Activated CD4-positive, alpha-beta T cell treated with anti-CD3 and anti-CD28 coated beads for 1 hour (primary cell): ENCODE results near the gene UBE2Q2.
"Not testable (repeated sequence)": the region's sequence is repeated elsewhere in the genome, so short reads cannot be mapped to it uniquely, and the experiment has no call there.

ENCODE experiments used
- DNase-seq: peaks from one replicate; pipeline ENCODE4 v3.0.0-alpha.2; 2020

UBE2Q2 gene

DNA sequence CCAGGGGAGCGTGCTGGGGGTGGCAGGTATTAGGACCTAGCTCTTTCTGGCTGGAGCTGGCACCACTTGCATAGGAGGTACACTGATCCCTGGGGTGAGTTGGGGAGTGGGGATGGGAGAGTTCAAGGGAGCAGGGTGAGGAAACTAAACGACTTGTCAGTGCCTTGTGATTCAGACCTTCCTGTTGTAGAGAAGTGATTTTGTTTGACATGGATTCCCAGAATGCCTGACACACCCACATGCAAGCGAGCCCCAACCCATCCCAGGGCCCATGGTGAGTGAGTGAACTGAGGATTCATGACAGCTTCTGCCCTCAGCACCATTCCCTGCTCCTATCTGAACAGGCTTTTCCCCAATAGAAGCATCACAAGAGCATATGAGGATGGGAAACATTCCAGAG lies 15.6 kb upstream of the UBE2Q2 start:
- no peak for DNase-seq

DNA sequence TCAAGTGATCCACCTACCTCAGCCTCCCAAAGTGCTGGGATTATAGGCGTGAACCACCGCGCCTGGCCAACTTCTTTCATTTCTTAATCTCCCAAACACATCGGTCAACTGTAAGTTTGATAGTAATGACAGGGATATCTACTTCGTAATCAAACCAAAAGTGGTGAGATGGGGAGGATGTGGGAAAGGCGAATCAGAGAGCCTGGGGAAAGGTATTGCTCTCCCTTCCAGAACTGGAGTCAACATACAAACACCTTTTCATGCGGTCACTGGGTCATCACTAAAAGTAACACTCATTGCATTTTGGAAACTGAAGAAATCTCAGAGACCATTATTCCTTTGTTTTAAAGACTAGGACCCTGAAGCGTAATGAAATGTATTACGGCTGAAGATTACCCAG lies 14.8 kb upstream of the UBE2Q2 start:
- DNase-seq = no peak

- no peak for DNase-seq
Measured at GRCh38 chr15:75830910-75831805, 12.1 kb upstream of the UBE2Q2 start.

GRCh38 chr15:75831806-75832102 lies 11.5 kb upstream of the UBE2Q2 start:
- DNase-seq = no peak

DNA sequence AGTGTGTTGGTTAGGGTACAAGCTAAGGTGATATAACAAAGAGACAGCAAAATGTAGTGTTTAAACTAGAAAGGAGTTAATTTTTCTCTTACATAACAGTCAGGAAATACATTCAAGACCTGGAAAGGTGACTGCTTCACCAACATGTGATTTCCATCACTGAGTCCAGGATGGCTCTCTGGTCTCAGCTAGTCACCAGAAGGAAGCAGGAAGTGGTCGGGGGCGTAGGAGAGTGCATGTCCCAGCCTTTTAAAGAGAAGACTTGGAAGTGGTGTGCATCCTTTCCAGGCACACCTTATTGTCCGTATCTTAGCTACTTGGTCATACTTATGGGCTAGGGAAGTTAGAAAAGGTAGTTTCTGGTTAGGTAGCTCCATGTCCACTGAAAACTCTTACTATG lies 11.1 kb upstream of the UBE2Q2 start:
- DNase-seq = no peak

GRCh38 chr15:75834021-75834420 lies 9.2 kb upstream of the UBE2Q2 start:
- no peak for DNase-seq

DNA sequence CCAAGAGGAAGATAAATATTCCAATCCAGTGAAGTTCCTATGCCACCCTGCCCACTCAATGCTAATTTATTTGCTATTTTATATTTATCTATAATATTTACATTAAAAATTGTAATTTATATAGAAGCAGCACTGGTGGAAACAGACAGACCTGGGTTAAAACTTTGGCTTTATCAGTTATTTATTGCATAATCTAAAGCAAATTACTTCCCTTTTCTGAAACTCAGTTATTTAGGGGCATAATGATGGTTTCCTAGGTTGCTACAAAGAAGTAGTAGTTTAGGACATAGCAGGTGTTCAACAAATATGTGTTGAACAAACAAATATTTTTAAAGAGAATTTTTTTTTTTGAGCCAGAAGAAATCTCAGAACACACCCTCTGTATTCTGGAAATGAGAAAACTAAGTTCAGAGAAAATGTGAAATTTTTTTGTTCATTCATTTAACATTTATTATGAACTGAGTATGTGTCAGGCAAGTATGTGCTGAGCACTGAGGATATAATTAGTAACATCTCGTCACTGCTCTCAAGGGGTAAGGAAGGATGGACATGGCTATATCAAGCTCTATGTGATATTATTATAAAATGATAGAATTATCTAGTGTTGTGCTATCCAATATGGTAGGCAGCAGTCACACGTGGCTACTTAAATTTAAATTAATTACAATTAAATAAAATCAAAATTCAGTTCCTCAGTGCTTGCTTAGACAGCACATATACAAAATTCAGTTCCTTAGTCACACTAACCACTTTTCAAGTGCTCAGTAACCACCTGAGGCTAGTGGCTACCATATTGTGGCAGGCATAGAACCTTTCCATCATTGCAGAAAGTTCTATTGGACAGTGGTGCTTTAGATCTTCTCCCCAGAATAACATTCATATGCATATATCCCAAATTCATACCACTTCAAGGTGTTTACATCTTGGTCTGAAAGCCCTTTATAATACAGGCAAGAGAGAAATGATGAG lies 7.0 kb upstream of the UBE2Q2 start:
- no peak for DNase-seq

DNA sequence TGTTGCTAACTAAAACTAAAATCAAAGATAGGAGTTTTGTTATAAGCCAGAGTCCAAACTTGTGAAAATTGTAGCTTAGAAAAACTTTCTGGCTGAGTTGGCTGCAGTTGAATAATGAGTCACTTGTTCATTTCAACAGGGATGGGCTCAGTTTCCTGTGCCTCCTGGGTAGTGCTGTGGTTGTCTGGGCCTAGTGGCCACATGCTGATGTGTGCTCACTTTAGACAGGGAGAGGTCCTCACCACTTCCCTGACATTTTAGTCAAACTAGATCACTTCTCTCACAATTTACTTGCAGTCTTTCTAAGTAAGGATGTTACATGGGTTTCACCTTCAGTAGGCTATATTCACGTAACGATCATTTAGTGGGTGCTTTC lies 6.3 kb upstream of the UBE2Q2 start:
- no peak for DNase-seq

DNA sequence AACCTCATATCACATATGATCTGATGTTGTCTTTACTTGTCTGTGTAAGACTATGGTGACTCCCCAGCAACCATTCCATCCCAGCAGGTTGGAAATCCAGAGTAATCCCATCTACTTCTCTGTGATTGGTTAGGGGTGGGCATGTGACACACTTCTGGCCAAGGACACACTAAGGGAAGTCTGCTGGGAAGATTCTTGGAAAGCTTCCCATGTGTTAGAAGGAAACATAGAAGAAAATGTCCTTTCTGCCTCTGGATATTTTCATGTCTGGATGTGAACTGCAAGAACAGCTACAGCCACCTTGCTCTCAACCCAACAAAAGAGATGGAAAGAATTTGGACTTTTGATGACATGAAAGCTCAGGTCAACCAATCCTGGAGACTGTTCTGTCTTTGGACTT lies 2.6 kb upstream of the UBE2Q2 start:
- DNase-seq = no peak

- DNase-seq = no peak
Measured at GRCh38 chr15:75841626-75842025, 1.6 kb upstream of the UBE2Q2 start.

DNA sequence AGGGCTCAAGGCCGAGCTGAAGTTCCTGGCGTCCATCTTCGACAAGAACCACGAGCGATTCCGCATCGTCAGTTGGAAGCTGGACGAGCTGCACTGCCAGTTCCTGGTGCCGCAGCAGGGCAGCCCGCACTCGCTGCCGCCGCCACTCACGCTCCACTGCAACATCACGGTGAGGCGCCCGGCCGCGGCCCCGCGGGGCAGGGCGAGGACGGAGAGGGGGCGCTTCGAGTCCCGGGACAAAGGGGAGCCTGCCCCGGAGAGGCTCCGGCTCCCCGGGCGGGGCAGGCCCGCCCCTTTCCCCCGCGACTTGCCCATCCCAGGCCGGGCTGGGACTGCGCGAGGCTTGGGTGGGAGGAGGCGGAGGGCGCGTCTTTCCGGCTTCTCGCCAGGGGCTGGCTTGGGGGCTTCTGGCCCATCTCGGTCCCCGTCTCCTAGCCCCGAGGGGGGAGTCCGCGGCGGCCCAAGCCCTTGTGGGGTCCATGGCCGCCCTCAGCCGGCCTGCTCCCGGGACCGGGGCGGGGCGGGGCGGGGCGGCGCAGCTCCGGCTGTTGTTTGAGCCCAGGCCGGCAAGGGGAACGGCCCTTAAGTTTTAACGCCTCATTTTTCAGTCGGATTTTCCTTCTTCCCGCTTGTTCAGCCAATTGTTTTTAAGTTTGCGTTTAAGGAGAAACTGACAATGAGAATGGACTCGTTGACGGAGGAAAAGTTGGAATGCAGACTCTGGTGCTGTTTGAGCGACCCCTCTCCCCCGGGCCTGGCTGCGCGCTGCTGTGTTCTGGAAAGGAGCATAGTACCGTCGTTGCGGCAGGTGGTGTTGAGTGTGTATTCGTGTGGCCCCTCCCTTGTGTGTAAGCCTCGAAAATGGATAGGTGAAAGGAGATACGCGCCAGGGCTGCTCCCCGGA lies 683 bp downstream of the UBE2Q2 start:
- DNase-seq = peak; percentile 29

GRCh38 chr15:75844629-75845335 lies 1.5 kb downstream of the UBE2Q2 start:
- DNase-seq = no peak

- DNase-seq = no peak
Measured at GRCh38 chr15:75849167-75849566, 5.9 kb downstream of the UBE2Q2 start.

DNA sequence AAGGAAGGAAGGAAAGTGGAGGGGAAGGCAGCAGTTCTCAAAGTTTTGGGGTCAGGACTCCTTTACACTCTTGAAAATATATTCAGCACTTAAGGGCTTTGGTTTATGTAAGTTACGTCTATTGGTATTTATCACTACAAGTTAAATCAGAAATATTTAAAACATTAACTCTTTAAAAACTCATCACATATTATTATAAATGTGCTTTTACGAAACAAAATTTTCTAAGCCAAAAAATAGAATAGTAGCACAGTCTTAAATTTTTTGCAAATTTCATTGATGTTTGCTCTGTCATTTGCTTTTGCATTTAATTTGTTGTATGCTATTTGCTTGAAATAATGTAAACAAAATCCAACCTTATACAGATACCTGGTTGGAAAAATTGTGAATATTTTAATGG lies 7.5 kb downstream of the UBE2Q2 start:
- no peak for DNase-seq

DNA sequence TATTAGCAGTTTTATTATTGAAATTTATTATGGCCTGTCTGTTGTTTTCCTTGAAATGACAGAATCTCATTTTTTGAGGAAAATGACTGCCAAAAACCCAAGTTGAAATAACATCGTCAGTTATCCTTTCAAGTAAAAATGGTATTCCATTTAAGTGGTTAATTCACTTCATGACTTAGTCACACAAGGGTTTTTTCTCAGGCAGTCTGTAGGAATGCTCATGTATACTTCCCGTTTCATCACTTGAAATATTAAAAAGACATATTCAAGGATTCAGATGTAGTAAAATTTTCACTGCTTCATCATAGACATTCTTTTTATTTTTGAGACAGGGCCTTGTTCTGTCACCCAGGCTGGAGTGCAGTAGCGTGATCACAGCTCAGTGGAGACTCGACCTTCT lies 8.3 kb downstream of the UBE2Q2 start:
- not testable (repeated sequence) for DNase-seq

DNA sequence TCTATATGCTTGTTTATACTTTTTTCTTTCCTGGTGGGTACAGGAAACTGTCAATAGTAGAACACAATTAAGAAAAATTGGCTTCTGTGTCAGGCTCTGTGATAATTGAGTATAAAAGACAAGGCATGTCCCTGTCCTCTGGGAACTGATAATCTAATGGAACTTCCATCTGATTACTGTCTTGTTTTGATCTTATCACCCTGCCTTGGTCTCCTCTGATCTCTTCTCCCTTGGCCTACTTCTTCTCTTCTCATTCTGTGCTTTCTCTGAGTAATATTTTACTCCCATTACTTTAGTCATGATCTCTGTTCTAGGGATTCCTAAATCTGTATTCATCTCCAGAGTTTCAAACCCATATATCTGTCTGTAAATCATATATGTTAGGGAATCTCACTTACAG lies 14.6 kb downstream of the UBE2Q2 start:
- DNase-seq = no peak

- DNase-seq = no peak
Measured at GRCh38 chr15:75861750-75862402, 18.6 kb downstream of the UBE2Q2 start.

DNA sequence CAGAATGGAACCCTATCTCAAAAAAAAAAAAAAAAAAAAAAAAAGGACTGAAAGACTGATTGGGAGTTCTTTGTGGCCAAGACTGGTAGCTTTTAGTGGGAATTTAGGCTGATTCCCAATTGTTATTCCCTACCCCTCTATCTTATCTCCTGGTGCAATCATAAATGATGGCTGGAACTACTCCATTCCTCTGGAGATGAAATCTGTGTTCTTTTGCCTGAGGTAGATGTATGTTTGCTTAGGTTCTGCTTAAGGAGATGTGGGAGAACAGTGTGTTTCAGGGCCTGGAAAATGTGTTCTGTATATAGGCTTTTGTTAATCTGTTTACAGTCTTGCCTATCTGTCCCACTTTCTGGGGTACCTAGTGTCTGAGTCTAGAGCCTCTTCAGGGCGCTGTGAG lies 19.5 kb downstream of the UBE2Q2 start:
- no peak for DNase-seq

- DNase-seq = no peak
Measured at GRCh38 chr15:75864213-75865059, 21.2 kb downstream of the UBE2Q2 start.

GRCh38 chr15:75866045-75866444 lies 22.8 kb downstream of the UBE2Q2 start:
- not testable (repeated sequence) for DNase-seq

GRCh38 chr15:75866916-75867315 lies 23.7 kb downstream of the UBE2Q2 start:
- DNase-seq = no peak
